Measurements from ENCODE around the gene RNF208. TPM values are rescaled to one million over a fixed set of nuclear protein-coding genes. Genes with fewer than 3 reads are reported as not detected.

Gene RNF208
- polyA plus RNA-seq, 3 donors: 1.5 TPM; not detected in 2

GRCh38 chr9:137226338-137227053 lies 4.5 kb upstream of the RNF208 start:
- Mint-ChIP-seq H3K36me3 (no peaks in the 10 kb centered on the region), H3K4me3 (no peak overlapping the region), H3K4me1 (peaks cover 20% of the 10 kb centered on the region), H3K27ac (peak overlapping the region in 2 of 7 donors; percentile 41 to 64), H3K9me3 (peaks cover 0 to 2% (median 0%) of the 10 kb centered on the region in 7 donors), H3K27me3 (ENCODE audit: low read depth in 3 of 3) (peaks cover 4 to 39% (median 5%) of the 10 kb centered on the region in 3 donors)
- Histone ChIP-seq H2AFZ (ENCODE audit: insufficient read depth, low read depth, low read length, poor library complexity, severe bottlenecking) (no peak overlapping the region), H3K9ac (ENCODE audit: insufficient read depth, low read length, poor library complexity, severe bottlenecking) (no peak overlapping the region), H4K20me1 (ENCODE audit: insufficient read depth, low read length) (no peaks in the 10 kb centered on the region), H3K4me3 (replicated peaks in 1 of 3; ENCODE audit: low read depth in 2 of 3, low read length in 3 of 3) (no peak overlapping the region), H3K27me3 (ENCODE audit: control insufficient read depth in 2 of 2, insufficient read depth in 2 of 2, low read length in 2 of 2) (peaks cover 0 to 13% of the 10 kb centered on the region in 2 donors), H3K36me3 (replicated peaks in 1 of 2; ENCODE audit: control insufficient read depth in 1 of 2, insufficient read depth in 2 of 2, low read length in 2 of 2) (no peaks in the 10 kb centered on the region), H3K27ac (ENCODE audit: low read depth in 1 of 2, low read length in 2 of 2) (no peak overlapping the region), H3K4me1 (ENCODE audit: control insufficient read depth in 1 of 2, insufficient read depth in 2 of 2, low read length in 2 of 2) (peaks cover 28 to 33% of the 10 kb centered on the region in 2 donors), H3K9me3 (replicated peaks in 1 of 2; ENCODE audit: control insufficient read depth in 1 of 2, insufficient read depth in 1 of 2, low read length in 2 of 2) (no peaks in the 10 kb centered on the region), H3K4me2 (replicated peaks; ENCODE audit: extremely low read depth, low read length, poor library complexity, severe bottlenecking) (no peak overlapping the region), H3K79me2 (ENCODE audit: insufficient read depth, low read length) (no peaks in the 10 kb centered on the region)
- no peak for DNase-seq
- 75% methylated on average over 14 of the region's 18 CpGs for WGBS (ENCODE audit: insufficient coverage)
- intact Hi-C loops (cut with micrococcal nuclease): loop anchor here in 1 of 2 donors (5.0 kb wide), 1 partner anchor 109 kb away; no protein-coding TSS in a partner anchor
- TF ChIP-seq CTCF (IDR thresholded peaks at IDR 0.05): no peak

- H3K9me3 Mint-ChIP-seq: peaks cover 0 to 2% (median 0%) of the 10 kb centered on the region in 7 donors
Observed at GRCh38 chr9:137225699-137226331, 3.8 kb upstream of the RNF208 start.

More at GRCh38 chr9:137225699-137226331, 3.8 kb upstream of the RNF208 start:
- no peak for TF ChIP-seq CTCF (IDR thresholded peaks at IDR 0.05)
- Histone ChIP-seq H3K27ac (ENCODE audit: low read depth in 1 of 2, low read length in 2 of 2) (no peak overlapping the region), H3K4me2 (replicated peaks; ENCODE audit: extremely low read depth, low read length, poor library complexity, severe bottlenecking) (no peak overlapping the region), H2AFZ (ENCODE audit: insufficient read depth, low read depth, low read length, poor library complexity, severe bottlenecking) (no peak overlapping the region), H4K20me1 (ENCODE audit: insufficient read depth, low read length) (no peaks in the 10 kb centered on the region), H3K36me3 (replicated peaks in 1 of 2; ENCODE audit: control insufficient read depth in 1 of 2, insufficient read depth in 2 of 2, low read length in 2 of 2) (no peaks in the 10 kb centered on the region), H3K4me3 (replicated peaks in 1 of 3; ENCODE audit: low read depth in 2 of 3, low read length in 3 of 3) (no peak overlapping the region), H3K9ac (ENCODE audit: insufficient read depth, low read length, poor library complexity, severe bottlenecking) (no peak overlapping the region), H3K4me1 (ENCODE audit: control insufficient read depth in 1 of 2, insufficient read depth in 2 of 2, low read length in 2 of 2) (peaks cover 29 to 35% of the 10 kb centered on the region in 2 donors), H3K79me2 (ENCODE audit: insufficient read depth, low read length) (no peaks in the 10 kb centered on the region), H3K27me3 (ENCODE audit: control insufficient read depth in 2 of 2, insufficient read depth in 2 of 2, low read length in 2 of 2) (peaks cover 0 to 18% of the 10 kb centered on the region in 2 donors), H3K9me3 (replicated peaks in 1 of 2; ENCODE audit: control insufficient read depth in 1 of 2, insufficient read depth in 1 of 2, low read length in 2 of 2) (no peaks in the 10 kb centered on the region)
- Mint-ChIP-seq H3K4me3 (no peak overlapping the region), H3K27ac (no peak overlapping the region), H3K36me3 (no peaks in the 10 kb centered on the region), H3K4me1 (peaks cover 20% of the 10 kb centered on the region), H3K27me3 (ENCODE audit: low read depth in 3 of 3) (peaks cover 5 to 42% (median 6%) of the 10 kb centered on the region in 3 donors)
- intact Hi-C loops (cut with micrococcal nuclease): loop anchor here in 1 of 2 donors (5.0 kb wide), 1 partner anchor 109 kb away; no protein-coding TSS in a partner anchor
- 78% methylated on average over 21 of the region's 21 CpGs for WGBS (ENCODE audit: insufficient coverage)
- DNase-seq: no peak
